Measurements from ENCODE around the gene TDRD7. TPM values are rescaled to one million over a fixed set of nuclear protein-coding genes. Genes with fewer than 3 reads are reported as not detected.

TDRD7 gene
- total and polyA plus RNA-seq, 2 of the 13 experiments (the other 11 are each of a cell fraction or from before 2014, with no cell fraction given), result 9.8 to 15.5 TPM

GRCh38 chr9:97387936-97388684 is 23.8 kb upstream of the TDRD7 start (continued):
- peak; percentile 23; the same call in 1 of the 2 replicates for TF ChIP-seq ZNF687 (CRISPR knock-in tag; IDR thresholded peaks at IDR 0.05)
- TF ChIP-seq IRF2 (CRISPR knock-in tag; IDR thresholded peaks at IDR 0.05), result no peak
- TF ChIP-seq ZNF362 (CRISPR knock-in tag; IDR thresholded peaks at IDR 0.05; ENCODE audit: borderline replicate concordance), result no peak
- TF ChIP-seq PATZ1 (CRISPR knock-in tag; IDR thresholded peaks at IDR 0.05), result peak; percentile 44; the same call in 1 of the 2 replicates
- 0 out of 2 replicates have a peak, but pooled peaks have one; percentile 19 for TF ChIP-seq HNRNPL (IDR thresholded peaks at IDR 0.05; ENCODE audit: low read depth, low read length)
- 0 out of 2 replicates have a peak, but pooled peaks have one; percentile 29 for TF ChIP-seq THRA (CRISPR knock-in tag; IDR thresholded peaks at IDR 0.05; ENCODE audit: borderline replicate concordance)
- TF ChIP-seq FUBP1 (CRISPR knock-in tag; IDR thresholded peaks at IDR 0.05; ENCODE audit: borderline replicate concordance), result no peak
- no peak for TF ChIP-seq HMG20B (CRISPR knock-in tag; conservative IDR thresholded peaks at IDR 0.05)
- peak; percentile 38 for TF ChIP-seq ZEB1 (IDR thresholded peaks at IDR 0.05; ENCODE audit: insufficient replicate concordance, low read depth)
- no peak for TF ChIP-seq ZFP41 (CRISPR knock-in tag; IDR thresholded peaks at IDR 0.05; ENCODE audit: borderline replicate concordance)
- TF ChIP-seq POLR2A (IDR thresholded peaks at IDR 0.05; ENCODE audit: insufficient read depth in 1 of 2, low read depth in 2 of 2, low read length in 2 of 2), result peak in 1 of 2 experiments; percentile 60; a peak in 2 of 4 replicates
- no peak for TF ChIP-seq ZNF788 (CRISPR knock-in tag; IDR thresholded peaks at IDR 0.05; ENCODE audit: borderline replicate concordance)
- peak; percentile 15; the same call in 1 of the 2 replicates for TF ChIP-seq UBTF (CRISPR knock-in tag; IDR thresholded peaks at IDR 0.05)
- TF ChIP-seq ZFP1 (CRISPR knock-in tag; IDR thresholded peaks at IDR 0.05), result no peak
- peak; percentile 26; the same call in 1 of the 2 replicates for TF ChIP-seq TAF1 (CRISPR knock-in tag; IDR thresholded peaks at IDR 0.05)

Measured in HepG2 (cell line).